Activated T-cell treated with anti-CD3 and anti-CD28 coated beads, Interleukin-2, amount 50 U/mL, for 24 hours (primary cell): ENCODE measurements around the gene GRWD1.

Source experiments
- DNase-seq: peaks from one replicate; pipeline ENCODE4 v3.0.0-alpha.2; 2020
- H3K27ac Mint-ChIP-seq: 2 replicates; pipeline ENCODE4 v1.8.0; 2020; ENCODE audit warnings: mild to moderate bottlenecking, mixed read lengths
- H3K27me3 Mint-ChIP-seq: 2 replicates; pipeline ENCODE4 v1.8.0; 2020; ENCODE audit warnings: mixed read lengths
- H3K36me3 Mint-ChIP-seq: 2 replicates; pipeline ENCODE4 v1.8.0; 2020; ENCODE audit warnings: low read depth, mixed read lengths
- H3K4me1 Mint-ChIP-seq: 2 replicates; pipeline ENCODE4 v1.8.0; 2020; ENCODE audit warnings: low read depth, mixed read lengths
- H3K4me3 Mint-ChIP-seq: 2 replicates; pipeline ENCODE4 v1.8.0; 2020; ENCODE audit warnings: mild to moderate bottlenecking, moderate library complexity, mixed read lengths
- H3K9me3 Mint-ChIP-seq: 2 replicates; pipeline ENCODE4 v1.8.0; 2020; ENCODE audit warnings: mixed read lengths

Gene GRWD1

GRCh38 chr19:48444129-48444935 lies 1.5 kb upstream of the GRWD1 start:
- H3K9me3 Mint-ChIP-seq, result no peaks in the 10 kb centered on the region
- no peak for DNase-seq
- H3K27ac Mint-ChIP-seq, result peak overlapping the region; percentile 96
- H3K4me3 Mint-ChIP-seq, result peak overlapping the region; percentile 93
- H3K36me3 Mint-ChIP-seq, result peaks cover 38% of the 10 kb centered on the region
- H3K27me3 Mint-ChIP-seq, result peaks cover 25% of the 10 kb centered on the region
- H3K4me1 Mint-ChIP-seq, result peaks cover 37% of the 10 kb centered on the region

- peak overlapping the region; percentile 93 for H3K4me3 Mint-ChIP-seq
- no peak for DNase-seq
- peak overlapping the region; percentile 96 for H3K27ac Mint-ChIP-seq
- H3K36me3 Mint-ChIP-seq, result peaks cover 43% of the 10 kb centered on the region
- peaks cover 39% of the 10 kb centered on the region for H3K4me1 Mint-ChIP-seq
- H3K9me3 Mint-ChIP-seq, result no peaks in the 10 kb centered on the region
- H3K27me3 Mint-ChIP-seq, result peaks cover 24% of the 10 kb centered on the region
These were observed 915 bp upstream of the GRWD1 start for GRCh38 chr19:48444936-48445200.

- Mint-ChIP-seq H3K27me3 (peaks cover 24% of the 10 kb centered on the region), H3K27ac (peak overlapping the region; percentile 96), H3K4me1 (peaks cover 39% of the 10 kb centered on the region), H3K4me3 (peak overlapping the region; percentile 93), H3K36me3 (peaks cover 46% of the 10 kb centered on the region), H3K9me3 (no peaks in the 10 kb centered on the region)
- DNase-seq, result peak; percentile 43
These were observed 552 bp upstream of the GRWD1 start for GRCh38 chr19:48445256-48445605.

GRCh38 chr19:48446579-48446978 lies 796 bp downstream of the GRWD1 start:
- peak overlapping the region; percentile 93 for H3K4me3 Mint-ChIP-seq
- peaks cover 21% of the 10 kb centered on the region for H3K27me3 Mint-ChIP-seq
- H3K9me3 Mint-ChIP-seq, result no peaks in the 10 kb centered on the region
- peaks cover 39% of the 10 kb centered on the region for H3K4me1 Mint-ChIP-seq
- H3K27ac Mint-ChIP-seq, result peak overlapping the region; percentile 96
- peaks cover 59% of the 10 kb centered on the region for H3K36me3 Mint-ChIP-seq
- DNase-seq, result no peak

GRCh38 chr19:48448563-48448962 lies 2.8 kb downstream of the GRWD1 start:
- H3K4me1 Mint-ChIP-seq, result peaks cover 43% of the 10 kb centered on the region
- no peak overlapping the region for H3K4me3 Mint-ChIP-seq
- no peaks in the 10 kb centered on the region for H3K9me3 Mint-ChIP-seq
- peaks cover 79% of the 10 kb centered on the region for H3K36me3 Mint-ChIP-seq
- H3K27me3 Mint-ChIP-seq, result peaks cover 13% of the 10 kb centered on the region
- no peak for DNase-seq
- H3K27ac Mint-ChIP-seq, result peak overlapping the region; percentile 34

- H3K4me1 Mint-ChIP-seq, result peaks cover 33% of the 10 kb centered on the region
- no peak for DNase-seq
- peaks cover 96% of the 10 kb centered on the region for H3K36me3 Mint-ChIP-seq
- no peaks in the 10 kb centered on the region for H3K27me3 Mint-ChIP-seq
- no peak overlapping the region for H3K4me3 Mint-ChIP-seq
- no peak overlapping the region for H3K27ac Mint-ChIP-seq
- no peaks in the 10 kb centered on the region for H3K9me3 Mint-ChIP-seq
These were observed 4.7 kb downstream of the GRWD1 start for GRCh38 chr19:48450441-48450840.

GRCh38 chr19:48450863-48451262 lies 5.1 kb downstream of the GRWD1 start:
- no peaks in the 10 kb centered on the region for H3K27me3 Mint-ChIP-seq
- no peak for DNase-seq
- H3K9me3 Mint-ChIP-seq, result no peaks in the 10 kb centered on the region
- H3K4me1 Mint-ChIP-seq, result peaks cover 32% of the 10 kb centered on the region
- H3K4me3 Mint-ChIP-seq, result no peak overlapping the region
- peaks cover 96% of the 10 kb centered on the region for H3K36me3 Mint-ChIP-seq
- no peak overlapping the region for H3K27ac Mint-ChIP-seq

GRCh38 chr19:48451624-48452023 lies 5.8 kb downstream of the GRWD1 start:
- Mint-ChIP-seq H3K27ac (no peak overlapping the region), H3K4me1 (peaks cover 29% of the 10 kb centered on the region), H3K4me3 (no peak overlapping the region), H3K36me3 (peaks cover 95% of the 10 kb centered on the region), H3K9me3 (no peaks in the 10 kb centered on the region), H3K27me3 (no peaks in the 10 kb centered on the region)
- no peak for DNase-seq

GRCh38 chr19:48452289-48453190 lies 6.8 kb downstream of the GRWD1 start:
- H3K4me3 Mint-ChIP-seq, result no peak overlapping the region
- H3K27me3 Mint-ChIP-seq, result no peaks in the 10 kb centered on the region
- peaks cover 97% of the 10 kb centered on the region for H3K36me3 Mint-ChIP-seq

GRCh38 chr19:48454150-48454730 lies 8.5 kb downstream of the GRWD1 start:
- Mint-ChIP-seq H3K4me3 (no peak overlapping the region), H3K27ac (no peak overlapping the region), H3K9me3 (no peaks in the 10 kb centered on the region), H3K36me3 (peaks cover 93% of the 10 kb centered on the region), H3K27me3 (no peaks in the 10 kb centered on the region), H3K4me1 (peaks cover 10% of the 10 kb centered on the region)
- no peak for DNase-seq

More at GRCh38 chr19:48452289-48453190, 6.8 kb downstream of the GRWD1 start:
- Mint-ChIP-seq H3K4me1 (peaks cover 25% of the 10 kb centered on the region), H3K27ac (peak overlapping the region; percentile 33), H3K9me3 (no peaks in the 10 kb centered on the region)
- DNase-seq, result no peak

GRCh38 chr19:48455171-48455907 lies 9.6 kb downstream of the GRWD1 start, which contains the start of gene KCNJ14:
Gene KCNJ14, plus strand, starts transcription at chr19:48455574. Its CDS starts 6,151 bp downstream, at chr19:48461725.
- no peak within 1 kb of the TSS for H3K4me3 Mint-ChIP-seq
- peaks cover 90% of the 10 kb centered on the region for H3K36me3 Mint-ChIP-seq
- peak within 1 kb of the TSS; percentile 41 for H3K27ac Mint-ChIP-seq
- H3K4me1 Mint-ChIP-seq, result peaks cover 8% of the 10 kb centered on the region
- H3K9me3 Mint-ChIP-seq, result no peaks in the 10 kb centered on the region
- no peak for DNase-seq
- H3K27me3 Mint-ChIP-seq, result no peaks in the 10 kb centered on the region

- no peak for DNase-seq
- H3K27ac Mint-ChIP-seq, result no peak overlapping the region
- peaks cover 87% of the 10 kb centered on the region for H3K36me3 Mint-ChIP-seq
- H3K9me3 Mint-ChIP-seq, result no peaks in the 10 kb centered on the region
- no peak overlapping the region for H3K4me3 Mint-ChIP-seq
- no peaks in the 10 kb centered on the region for H3K27me3 Mint-ChIP-seq
- H3K4me1 Mint-ChIP-seq, result peaks cover 8% of the 10 kb centered on the region
These were observed 10.3 kb downstream of the GRWD1 start for GRCh38 chr19:48455908-48456562.

GRCh38 chr19:48456864-48457263 lies 11.1 kb downstream of the GRWD1 start:
- H3K36me3 Mint-ChIP-seq, result peaks cover 81% of the 10 kb centered on the region

GRCh38 chr19:48458016-48458415 lies 12.2 kb downstream of the GRWD1 start:
- Mint-ChIP-seq H3K27me3 (no peaks in the 10 kb centered on the region), H3K36me3 (peaks cover 80% of the 10 kb centered on the region), H3K4me3 (no peak overlapping the region), H3K27ac (no peak overlapping the region), H3K4me1 (peaks cover 4% of the 10 kb centered on the region), H3K9me3 (no peaks in the 10 kb centered on the region)
- DNase-seq, result no peak

More at GRCh38 chr19:48456864-48457263, 11.1 kb downstream of the GRWD1 start:
- H3K9me3 Mint-ChIP-seq, result no peaks in the 10 kb centered on the region
- no peak for DNase-seq
- no peaks in the 10 kb centered on the region for H3K27me3 Mint-ChIP-seq
- peaks cover 8% of the 10 kb centered on the region for H3K4me1 Mint-ChIP-seq
- H3K4me3 Mint-ChIP-seq, result no peak overlapping the region
- H3K27ac Mint-ChIP-seq, result no peak overlapping the region
